Hepatocyte (in vitro differentiated cells): ENCODE results near the gene HNRNPA1L2. TPM values are rescaled to one million over a fixed set of nuclear protein-coding genes. Genes with fewer than 3 reads are reported as not detected.
"Not testable (repeated sequence)": the region's sequence is repeated elsewhere in the genome, so short reads cannot be mapped to it uniquely, and the experiment has no call there.

Experiments used
- DNase-seq: peaks from one replicate; pipeline ENCODE4 v3.0.0-alpha.2; 2016; ENCODE audit warnings: low spot score
- H2AFZ ChIP-seq: fragments of 200-600 bp; sonication (generic); 2 replicates; pipeline ENCODE4 v1.6.0; 2016; ENCODE audit warnings: antibody characterized with exemption, mild to moderate bottlenecking
- H3K27ac ChIP-seq: fragments of 200-600 bp; sonication (generic); 2 replicates; pipeline ENCODE4 v1.5.1; 2016; ENCODE audit warnings: mild to moderate bottlenecking
- H3K27me3 ChIP-seq: fragments of 200-600 bp; sonication (generic); 2 replicates; pipeline ENCODE4 v1.6.1; 2016
- H3K36me3 ChIP-seq: fragments of 200-600 bp; sonication (generic); replicated peaks from 2 replicates; pipeline ENCODE4 v1.5.1; 2016; ENCODE audit warnings: low read depth; ENCODE audit not compliant: insufficient read depth
- H3K4me1 ChIP-seq: fragments of 200-600 bp; sonication (generic); 2 replicates; pipeline ENCODE4 v1.5.1; 2016; ENCODE audit warnings: mild to moderate bottlenecking, moderate library complexity; ENCODE audit not compliant: insufficient read depth
- H3K4me2 ChIP-seq: fragments of 200-600 bp; sonication (generic); 2 replicates; pipeline ENCODE4 v1.6.0; 2016
- H3K4me3 ChIP-seq: fragments of 200-600 bp; sonication (generic); 2 replicates; pipeline ENCODE4 v1.5.1; 2016; ENCODE audit warnings: mild to moderate bottlenecking
- H3K79me2 ChIP-seq: fragments of 200-600 bp; sonication (generic); 2 replicates; pipeline ENCODE4 v1.6.0; 2017; ENCODE audit warnings: mild to moderate bottlenecking
- H3K9me2 ChIP-seq: fragments of 200-600 bp; sonication (generic); replicated peaks from 2 replicates; pipeline ENCODE4 v1.6.0; 2017; ENCODE audit warnings: mild to moderate bottlenecking; ENCODE audit not compliant: insufficient read depth
- H3K9me3 ChIP-seq: fragments of 200-600 bp; sonication (generic); 2 replicates; pipeline ENCODE4 v1.5.1; 2016; ENCODE audit warnings: low read depth, mild to moderate bottlenecking
- H4K20me1 ChIP-seq: fragments of 200-600 bp; sonication (generic); 2 replicates; pipeline ENCODE4 v1.6.0; 2016; ENCODE audit warnings: mild to moderate bottlenecking; ENCODE audit not compliant: insufficient read depth, poor library complexity, severe bottlenecking
- CTCF ChIP-seq: fragments of 200-600 bp; sonication (generic); IDR thresholded peaks from 2 replicates; pipeline ENCODE4 v1.5.1; 2016; ENCODE audit warnings: antibody characterized with exemption, mild to moderate bottlenecking; ENCODE audit not compliant: poor library complexity
- EZH2 ChIP-seq: fragments of 200-600 bp; sonication (generic); IDR thresholded peaks from 2 replicates; pipeline ENCODE4 v1.6.1; 2016; ENCODE audit warnings: antibody characterized with exemption, mild to moderate bottlenecking, borderline replicate concordance
- EZH2phosphoT487 ChIP-seq: fragments of 200-600 bp; sonication (generic); IDR thresholded peaks from one replicate; pipeline ENCODE4 v1.6.1; 2018; ENCODE audit warnings: antibody characterized with exemption, mild to moderate bottlenecking, low read depth, moderate library complexity; ENCODE audit not compliant: unreplicated experiment, severe bottlenecking
- WGBS: methylation state at CpG from one replicate; pipeline ENCODE4 v1.1.6; 2016; ENCODE audit warnings: low lambda C conversion rate; ENCODE audit errors: missing lambda C conversion rate; 5-methylcytosine and 5-hydroxymethylcytosine counted together
- polyA plus RNA-seq: library from polyadenylated mRNA; unstranded; fragments of >200 nt; fragmentation: Nextera tagmentation; extraction: Ambion mirVana; gene quantifications from 2 replicates; pipeline ENCODE4 v1.2.1, GENCODE V29; 2016
- total RNA-seq: library from RNA; depleted of rRNA; stranded (reverse); fragments of >200 nt; gene quantifications from 2 replicates; pipeline ENCODE4 v1.2.3, GENCODE V29; 2014

HNRNPA1L2 gene
- total and polyA plus RNA-seq, 2 experiments from 2014 or later = 2.7 to 6.2 TPM

DNA sequence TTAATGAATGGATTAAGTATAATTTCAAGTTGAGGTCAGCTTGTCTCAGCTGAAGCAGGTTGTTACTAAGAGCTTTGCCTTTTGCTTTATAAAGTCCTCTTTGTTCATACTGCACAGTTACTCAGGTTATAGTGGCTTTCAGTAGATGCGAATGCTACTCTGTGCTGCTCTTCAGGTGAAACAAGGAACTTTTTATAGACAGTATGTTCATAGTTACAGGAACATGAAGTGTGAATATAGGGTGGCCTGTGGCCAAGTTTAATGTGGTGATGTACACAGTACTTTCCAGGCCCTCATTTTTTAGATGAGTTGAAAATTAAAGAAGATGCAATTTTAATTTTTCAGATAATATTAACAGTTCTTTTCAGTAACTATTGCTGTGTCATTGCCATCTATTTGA lies 31.2 kb downstream of the HNRNPA1L2 start:
- no peak for TF ChIP-seq EZH2
- no peak for TF ChIP-seq CTCF
- TF ChIP-seq EZH2phosphoT487 = no peak
- Histone ChIP-seq H3K27ac (no peak overlapping the region), H3K4me1 (no peaks in the 10 kb centered on the region), H3K9me3 (no peaks in the 10 kb centered on the region), H4K20me1 (peaks cover 4% of the 10 kb centered on the region), H3K79me2 (peaks cover 23% of the 10 kb centered on the region), H3K36me3 (no peaks in the 10 kb centered on the region), H3K4me3 (no peak overlapping the region), H3K27me3 (no peaks in the 10 kb centered on the region), H2AFZ (no peak overlapping the region), H3K4me2 (no peak overlapping the region), H3K9me2 (no peaks in the 10 kb centered on the region)
- 97% methylated on average over 1 of the region's 1 CpG for WGBS
- no peak for DNase-seq

DNA sequence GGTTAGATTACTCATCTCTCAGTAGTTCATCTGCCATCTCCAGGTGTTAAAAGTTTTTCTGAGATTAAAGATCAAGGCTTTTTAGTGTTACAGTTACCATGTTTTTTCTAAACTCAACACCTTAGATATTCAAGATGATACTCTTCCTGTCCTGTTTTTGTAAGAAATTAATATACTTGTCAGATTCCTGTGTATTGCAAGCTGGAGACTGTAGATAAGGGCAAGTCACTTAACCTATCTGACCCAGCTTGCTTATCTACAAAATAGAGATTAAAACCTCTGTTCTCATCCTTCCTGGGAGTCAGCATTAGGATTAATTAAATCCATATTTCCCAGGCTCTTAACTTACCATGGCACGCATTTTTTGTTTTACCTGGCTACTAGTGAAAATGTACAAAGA lies 35.6 kb downstream of the HNRNPA1L2 start:
- 68% methylated on average over 1 of the region's 1 CpG for WGBS
- Histone ChIP-seq H3K4me2 (no peak overlapping the region), H3K4me1 (no peaks in the 10 kb centered on the region), H3K27me3 (no peaks in the 10 kb centered on the region), H3K27ac (no peak overlapping the region), H3K36me3 (no peaks in the 10 kb centered on the region), H4K20me1 (peaks cover 4% of the 10 kb centered on the region), H3K4me3 (no peak overlapping the region), H3K9me3 (no peaks in the 10 kb centered on the region), H3K79me2 (peaks cover 23% of the 10 kb centered on the region), H3K9me2 (no peaks in the 10 kb centered on the region), H2AFZ (no peak overlapping the region)
- TF ChIP-seq CTCF (no peak), EZH2 (no peak), EZH2phosphoT487 (no peak)
- no peak for DNase-seq

GRCh38 chr13:52685806-52686205 lies 43.6 kb downstream of the HNRNPA1L2 start:
- H3K4me1 ChIP-seq, H3K9me2 ChIP-seq, H3K79me2 ChIP-seq, H2AFZ ChIP-seq, H3K36me3 ChIP-seq, H3K9me3 ChIP-seq, H3K4me2 ChIP-seq, H4K20me1 ChIP-seq, H3K27me3 ChIP-seq, H3K4me3 ChIP-seq: not testable (repeated sequence)
- 83% methylated on average over 9 of the region's 9 CpGs for WGBS
- H3K27ac ChIP-seq = peak overlapping the region; percentile 52
- peak; percentile 38 for DNase-seq

DNA sequence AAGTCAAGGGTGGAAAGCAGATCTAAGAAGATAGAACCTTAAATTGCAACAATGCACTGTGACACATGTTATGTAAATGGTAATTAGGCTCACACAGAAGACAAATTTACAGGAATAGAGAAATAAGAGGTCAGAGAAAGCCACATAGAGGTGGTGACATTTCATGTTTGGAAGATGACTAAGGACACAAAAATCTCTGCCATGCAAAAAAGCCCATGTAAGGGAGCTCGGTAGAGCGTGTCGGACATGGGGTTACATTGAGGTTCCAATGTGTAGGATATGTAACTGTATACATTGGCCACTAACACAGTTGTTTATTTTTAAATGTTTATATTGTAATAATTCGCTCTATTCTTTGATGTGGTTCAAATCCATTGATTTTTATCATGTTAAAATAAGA lies 44.1 kb downstream of the HNRNPA1L2 start:
- Histone ChIP-seq H3K27ac (peak overlapping the region; percentile 52), H3K36me3 (no peaks in the 10 kb centered on the region), H2AFZ (no peak overlapping the region), H3K4me1 (no peaks in the 10 kb centered on the region), H3K4me3 (no peak overlapping the region), H3K79me2 (no peaks in the 10 kb centered on the region), H3K9me2 (no peaks in the 10 kb centered on the region), H3K27me3 (no peaks in the 10 kb centered on the region), H3K4me2 (no peak overlapping the region), H4K20me1 (no peaks in the 10 kb centered on the region), H3K9me3 (no peaks in the 10 kb centered on the region)
- 97% methylated on average over 4 of the region's 4 CpGs for WGBS
- TF ChIP-seq CTCF = no peak
- TF ChIP-seq EZH2phosphoT487 = no peak
- no peak for TF ChIP-seq EZH2
- no peak for DNase-seq

Other genes with a start within 250 kb of the HNRNPA1L2 start
- gene THSD1, start 236.3 kb upstream of the HNRNPA1L2 start, total RNA-seq = 1.00 and 1.4 TPM in 2 replicates
- gene THSD1, start 236.3 kb upstream of the HNRNPA1L2 start, polyA plus RNA-seq = 0.34 and 1.4 TPM in 2 replicates
- 42.0 and 49.0 TPM in 2 replicates for gene VPS36, start 191.8 kb upstream of the HNRNPA1L2 start, total RNA-seq
- 23.5 and 32.3 TPM in 2 replicates for gene VPS36, start 191.8 kb upstream of the HNRNPA1L2 start, polyA plus RNA-seq
- gene CKAP2, start 187.0 kb upstream of the HNRNPA1L2 start, total RNA-seq = 20.7 and 21.4 TPM in 2 replicates
- gene CKAP2, start 187.0 kb upstream of the HNRNPA1L2 start, polyA plus RNA-seq = 15.3 and 17.2 TPM in 2 replicates
- 38.9 and 52.3 TPM in 2 replicates for gene SUGT1, start 10.4 kb downstream of the HNRNPA1L2 start, total RNA-seq
- gene SUGT1, start 10.4 kb downstream of the HNRNPA1L2 start, polyA plus RNA-seq = 46.3 and 51.1 TPM in 2 replicates
- gene CNMD, start 97.4 kb downstream of the HNRNPA1L2 start, total RNA-seq = 0.47 and 2.0 TPM in 2 replicates
- 0.52 TPM in 1 of 2 replicates, not detected in the other for gene CNMD, start 97.4 kb downstream of the HNRNPA1L2 start, polyA plus RNA-seq
- 0.37 TPM in 1 of 2 replicates, not detected in the other for gene PCDH8, start 206.2 kb downstream of the HNRNPA1L2 start, total RNA-seq
- 0.19 and 0.85 TPM in 2 replicates for gene PCDH8, start 206.2 kb downstream of the HNRNPA1L2 start, polyA plus RNA-seq